ENCODE measurements around the gene CHTF8.

Gene CHTF8

GRCh38 chr16:69085032-69085695 lies 47.2 kb downstream of the CHTF8 start:
- DNase-seq (ENCODE audit: low read depth in 2 of 2) = no peak

GRCh38 chr16:69084289-69084688 lies 48.1 kb downstream of the CHTF8 start:
- DNase-seq (ENCODE audit: low read depth in 2 of 2) = no peak

- no peak for DNase-seq (ENCODE audit: low read depth in 2 of 2)
These were observed 49.0 kb downstream of the CHTF8 start for GRCh38 chr16:69083306-69083941.

GRCh38 chr16:69079697-69080096 lies 52.7 kb downstream of the CHTF8 start:
- DNase-seq (ENCODE audit: low read depth in 2 of 2) = no peak

GRCh38 chr16:69078073-69078472 lies 54.3 kb downstream of the CHTF8 start:
- no peak for DNase-seq (ENCODE audit: low read depth in 2 of 2)

GRCh38 chr16:69077251-69077650 lies 55.1 kb downstream of the CHTF8 start:
- DNase-seq (ENCODE audit: low read depth in 2 of 2) = no peak

GRCh38 chr16:69073181-69073702 lies 59.1 kb downstream of the CHTF8 start:
- no peak for DNase-seq (ENCODE audit: low read depth in 2 of 2)

GRCh38 chr16:69072640-69072974 lies 59.8 kb downstream of the CHTF8 start:
- no peak for DNase-seq (ENCODE audit: low read depth in 2 of 2)

- DNase-seq (ENCODE audit: low read depth in 2 of 2) = no peak
These were observed 61.4 kb downstream of the CHTF8 start for GRCh38 chr16:69071036-69071435.

GRCh38 chr16:69069504-69069903 lies 62.9 kb downstream of the CHTF8 start:
- DNase-seq (ENCODE audit: low read depth in 2 of 2) = no peak

Measured in stimulated activated CD8-positive, alpha-beta memory T cell treated with anti-CD3 and anti-CD28 coated beads, Interleukin-2, amount 100 ng/mL, for 48 hours (primary cell).